SKM-1 treated with dmso at 0.1 percent for 144 hours (cell line): ENCODE results near the gene ZNF397.
A peak's percentile ranks its signal among the peaks of the same experiment; 100 is the strongest.
"Not testable (repeated sequence)": the region's sequence is repeated elsewhere in the genome, so short reads cannot be mapped to it uniquely, and the experiment has no call there.

Experiments used
- DNase-seq: peaks from one replicate; lab custom pipeline; 2025; ENCODE audit not compliant: unreplicated experiment; lab: John Stamatoyannopoulos, UW

ZNF397 gene

DNA sequence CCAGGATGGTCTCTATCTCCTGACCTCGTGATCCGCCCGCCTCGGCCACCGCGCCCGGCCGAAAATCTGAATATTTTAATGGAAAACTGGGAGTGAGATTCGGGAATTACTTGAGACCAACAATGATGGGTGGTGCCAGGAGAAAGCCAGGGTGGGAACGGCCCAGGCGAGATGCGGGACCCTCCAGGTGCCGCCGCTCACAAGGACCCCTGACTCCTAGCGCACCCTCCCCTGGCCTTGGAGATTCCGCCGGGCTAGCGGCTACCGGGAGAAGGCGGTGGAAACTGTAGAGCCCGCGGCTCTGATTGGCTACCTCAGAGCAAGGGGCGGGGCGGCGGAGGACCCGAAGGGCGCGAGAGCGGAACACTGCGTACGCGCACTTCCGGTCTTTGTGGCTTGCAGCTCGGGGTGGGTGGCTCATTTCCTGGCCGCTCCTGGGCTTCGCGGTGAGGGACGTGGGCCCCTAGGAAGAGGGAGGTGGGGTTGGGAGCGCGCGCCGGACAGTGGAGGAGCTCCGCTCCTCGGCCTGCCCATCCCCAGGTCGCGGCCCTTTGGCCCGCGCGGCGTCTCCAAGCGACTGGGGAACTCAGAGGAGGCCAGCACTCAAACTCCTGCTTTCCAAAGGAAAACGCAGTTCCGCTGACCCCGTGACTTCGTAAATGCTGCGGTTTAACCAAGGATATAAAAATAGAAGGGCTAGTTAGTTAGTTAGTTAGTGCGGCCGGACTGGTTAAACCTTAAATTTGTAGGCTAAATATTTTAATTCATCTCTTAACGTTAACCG, at the start of gene ZNF397:
Gene ZNF397 (plus strand): TSS at position 371 of the 784 bp plus-strand sequence. CDS start 1,437 bp downstream, outside the sequence.
- peak; percentile 95 for DNase-seq

DNA sequence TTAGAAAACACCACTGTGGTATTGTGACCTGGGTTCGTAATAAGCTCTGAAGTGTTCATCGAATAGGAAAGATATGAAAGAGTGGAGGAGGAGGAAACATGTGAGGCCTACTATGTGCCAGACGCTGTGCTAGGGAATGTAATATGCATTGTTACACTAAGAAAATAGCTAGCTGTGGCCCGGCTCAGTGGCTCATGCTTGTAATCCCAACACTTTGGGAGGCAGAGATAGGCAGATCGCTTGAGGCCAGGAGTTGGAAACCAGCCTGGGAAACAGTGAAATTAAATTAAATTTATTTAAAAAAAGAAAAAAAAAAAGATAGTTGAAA, 49.2 kb upstream of the ZNF397 start:
- DNase-seq: no peak

DNA sequence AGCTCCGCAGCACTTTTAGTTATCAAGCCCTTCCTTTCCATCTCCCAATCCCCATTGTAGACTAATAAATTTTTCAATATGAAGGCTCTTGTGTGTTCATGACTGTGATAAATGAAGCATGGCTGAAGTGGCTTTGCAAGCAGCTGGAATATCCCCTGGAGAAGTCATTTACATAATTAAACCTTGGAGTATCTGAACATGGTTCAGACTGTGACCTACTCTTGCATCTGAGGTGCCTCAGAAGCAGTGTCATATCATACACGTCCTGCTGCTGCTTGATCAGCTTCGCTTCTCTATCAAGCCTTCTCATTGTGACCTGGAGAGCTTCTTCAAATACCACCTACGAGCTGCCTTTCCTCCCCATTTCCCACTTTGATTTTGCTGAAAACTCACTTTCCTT, 48.4 kb upstream of the ZNF397 start:
- DNase-seq: no peak

DNA sequence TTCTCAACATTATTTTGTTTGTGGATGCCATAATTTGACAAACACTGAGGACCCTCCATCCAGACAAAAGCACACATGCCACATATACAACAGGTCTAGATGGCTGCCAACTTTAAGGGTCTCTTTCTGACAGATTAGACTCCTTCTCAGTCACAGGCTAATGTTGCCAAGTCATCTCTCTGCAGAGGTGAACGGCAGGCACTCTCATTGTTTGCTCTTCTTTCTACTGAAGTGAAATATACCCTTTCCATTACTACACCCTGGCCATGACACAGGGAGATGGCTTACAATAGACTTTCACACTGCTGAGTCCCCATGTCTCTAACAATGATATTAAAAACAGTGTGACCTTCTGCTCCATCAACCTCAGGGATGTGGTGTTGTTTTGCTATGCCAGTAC, 47.5 kb upstream of the ZNF397 start:
- no peak for DNase-seq

DNA sequence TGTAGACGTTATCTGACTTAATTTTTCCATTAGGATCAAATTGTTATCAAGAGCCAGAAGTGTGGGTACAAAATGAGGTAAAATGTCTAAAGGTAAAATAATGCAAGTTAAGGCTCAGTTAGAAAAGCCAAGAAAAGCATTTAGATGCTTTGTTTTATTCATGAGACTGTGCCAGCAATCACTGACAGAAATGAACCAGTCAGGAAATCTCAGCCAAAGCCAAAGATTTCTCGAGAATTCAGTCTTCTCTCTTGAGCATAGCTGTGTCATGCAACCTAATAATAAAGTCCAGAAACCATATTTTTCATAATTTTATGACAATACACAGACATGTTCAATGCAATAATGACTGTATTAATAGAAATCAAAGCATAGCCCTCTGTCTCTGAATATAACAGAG, 43.5 kb upstream of the ZNF397 start:
- DNase-seq: no peak

DNA sequence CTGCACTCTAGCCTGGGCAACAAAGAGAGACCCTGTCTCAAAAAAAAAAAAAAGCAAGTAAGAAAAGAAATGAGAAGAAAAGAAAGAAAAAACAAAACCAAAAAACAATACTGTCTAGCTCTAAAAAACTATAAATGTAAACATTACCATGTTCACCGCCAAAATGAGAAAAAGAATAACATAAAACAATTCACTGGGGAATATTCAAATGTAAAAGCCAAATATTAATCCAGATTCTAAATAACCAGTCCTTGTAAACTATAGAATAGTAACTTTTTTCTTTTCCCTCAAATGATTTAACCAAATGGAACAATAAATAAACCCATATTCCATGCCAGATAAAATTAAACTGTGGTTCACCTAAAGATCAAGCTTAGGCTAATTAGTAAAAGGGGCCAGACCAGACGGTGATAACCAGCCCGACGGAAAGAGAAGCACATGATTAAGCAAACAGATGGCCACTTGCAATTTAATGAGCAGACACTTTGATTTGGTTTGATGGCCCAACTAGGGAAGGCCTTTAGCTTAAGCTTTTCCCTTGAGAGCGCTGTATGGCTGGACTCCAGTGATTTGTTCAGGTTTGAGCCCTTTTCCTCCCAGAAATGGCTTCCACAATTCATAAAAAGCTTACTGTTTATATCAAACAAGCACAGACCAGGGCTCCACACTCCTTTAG, 39.4 kb upstream of the ZNF397 start:
- DNase-seq: no peak

DNA sequence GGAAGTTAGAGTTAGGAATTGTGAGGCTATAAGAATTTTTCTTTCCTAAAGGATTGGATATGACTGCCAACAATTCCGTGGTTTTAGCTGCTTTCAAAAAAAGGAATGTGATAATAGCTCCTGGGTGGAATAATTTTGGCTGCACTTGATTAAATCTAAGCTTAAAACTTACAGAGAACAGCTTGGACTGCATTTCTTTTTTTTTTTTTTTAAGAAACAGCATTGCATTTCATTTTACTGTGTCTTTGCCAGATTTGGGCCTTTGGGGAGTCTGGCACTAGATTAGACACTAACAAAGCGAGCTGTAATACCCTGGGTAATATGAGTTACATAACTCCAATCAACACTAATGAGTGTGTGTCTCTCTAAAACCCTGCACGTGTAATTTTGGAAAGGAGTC, 37.8 kb upstream of the ZNF397 start:
- no peak for DNase-seq

DNA sequence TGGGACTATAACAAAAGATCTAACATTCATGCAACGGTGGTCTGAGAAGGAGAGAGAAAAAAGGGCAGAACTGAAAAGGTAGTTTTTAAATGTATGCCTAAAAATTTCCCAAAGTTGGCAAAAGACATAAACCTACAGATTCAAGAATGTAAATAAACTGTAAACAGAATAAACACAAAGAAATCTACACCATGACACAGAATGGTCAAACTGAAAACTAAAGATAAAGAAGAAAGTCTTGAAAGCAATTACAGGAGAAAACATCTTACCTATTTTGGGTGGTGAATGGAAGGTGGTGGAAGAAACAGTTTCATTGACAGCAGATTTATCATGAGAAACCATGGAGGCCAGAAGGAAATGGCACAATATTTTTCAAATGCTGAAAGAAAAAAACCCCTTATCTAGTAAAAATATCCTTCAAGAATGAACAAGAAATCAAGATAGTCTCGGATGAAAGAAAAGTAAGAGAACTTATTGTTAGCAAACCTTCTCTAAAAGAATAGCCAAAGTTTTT, 35.6 kb upstream of the ZNF397 start:
- DNase-seq: no peak

DNA sequence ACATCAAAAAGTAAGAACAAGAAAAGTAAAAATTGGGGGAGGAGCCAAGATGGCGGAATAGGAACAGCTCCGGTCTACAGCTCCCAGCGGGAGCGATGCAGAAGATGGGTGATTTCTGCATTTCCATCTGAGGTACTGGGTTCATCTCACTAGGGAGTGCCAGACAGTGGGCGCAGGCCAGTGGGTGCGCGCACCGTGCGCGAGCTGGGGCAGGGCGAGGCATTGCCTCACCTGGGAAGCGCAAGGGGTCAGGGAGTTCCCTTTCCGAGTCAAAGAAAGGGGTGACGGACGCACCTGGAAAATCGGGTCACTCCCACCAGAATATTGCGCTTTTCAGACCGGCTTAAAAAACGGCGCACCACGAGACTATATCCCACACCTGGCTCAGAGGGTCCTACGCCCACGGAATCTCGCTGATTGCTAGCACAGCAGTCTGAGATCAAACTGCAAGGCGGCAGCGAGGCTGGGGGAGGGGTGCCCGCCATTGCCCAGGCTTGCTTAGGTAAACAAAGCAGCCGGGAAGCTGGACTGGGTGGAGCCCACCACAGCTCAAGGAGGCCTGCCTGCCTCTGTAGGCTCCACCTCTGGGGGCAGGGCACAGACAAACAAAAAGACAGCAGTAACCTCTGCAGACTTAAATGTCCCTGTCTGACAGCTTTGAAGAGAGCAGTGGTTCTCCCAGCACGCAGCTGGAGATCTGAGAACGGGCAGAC, 34.9 kb upstream of the ZNF397 start:
- DNase-seq: not testable (repeated sequence)

DNA sequence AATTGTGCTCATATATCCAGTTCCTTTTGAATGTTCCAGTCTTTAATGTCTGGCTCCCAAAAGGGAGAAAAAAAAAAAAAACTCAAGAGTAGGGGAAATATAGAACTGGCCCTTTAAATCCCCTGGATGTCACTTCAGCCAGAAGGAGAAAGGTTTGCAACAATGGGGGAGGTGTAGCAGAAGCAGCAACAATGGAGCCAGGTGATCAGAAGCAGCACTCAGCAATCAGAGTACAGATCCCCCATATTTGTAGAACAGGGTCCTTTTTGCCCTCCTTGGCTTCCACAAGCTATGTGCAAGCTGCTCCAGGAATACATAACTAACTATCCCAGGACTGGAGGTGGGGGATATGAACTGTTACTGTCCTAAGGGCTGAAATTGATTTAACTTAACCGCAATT, 25.8 kb upstream of the ZNF397 start:
- no peak for DNase-seq

DNA sequence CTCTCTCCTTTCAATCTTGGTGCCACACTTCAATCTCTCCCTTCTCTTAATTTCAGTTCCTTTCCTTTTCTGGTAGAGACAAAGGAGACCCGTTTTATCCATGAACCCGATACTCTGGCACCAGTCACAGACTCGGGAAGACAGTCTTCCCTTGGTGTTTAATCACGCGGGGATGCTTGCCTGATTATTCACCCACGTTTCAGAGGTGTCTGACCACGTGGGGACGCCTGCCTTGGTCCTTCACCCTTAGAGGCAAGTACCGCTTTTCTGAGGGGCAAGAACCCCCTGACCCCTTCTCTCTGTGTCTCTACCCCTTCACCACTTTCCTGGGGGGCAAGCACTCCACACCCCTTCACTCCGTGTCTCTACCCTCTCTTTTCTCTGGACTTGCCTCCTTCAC, 24.2 kb upstream of the ZNF397 start:
- not testable (repeated sequence) for DNase-seq

DNA sequence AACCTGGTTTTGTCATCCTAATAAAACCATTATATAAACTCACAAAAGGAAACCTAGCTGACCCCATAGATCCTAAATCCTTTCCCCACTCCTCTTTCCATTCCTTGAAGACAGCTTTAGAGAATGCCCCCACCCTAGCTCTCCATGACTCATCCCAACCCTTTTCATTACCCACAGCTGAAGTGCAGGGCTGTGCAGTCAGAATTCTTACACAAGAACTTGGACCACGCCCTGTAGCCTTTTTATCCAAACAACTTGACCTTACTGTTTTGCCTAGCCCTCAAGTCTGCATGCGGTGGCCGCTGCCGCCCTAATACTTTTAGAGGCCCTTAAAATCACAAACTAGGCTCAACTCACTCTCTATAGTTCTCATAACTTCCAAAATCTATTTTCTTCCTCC, 21.5 kb upstream of the ZNF397 start:
- DNase-seq: not testable (repeated sequence)

DNA sequence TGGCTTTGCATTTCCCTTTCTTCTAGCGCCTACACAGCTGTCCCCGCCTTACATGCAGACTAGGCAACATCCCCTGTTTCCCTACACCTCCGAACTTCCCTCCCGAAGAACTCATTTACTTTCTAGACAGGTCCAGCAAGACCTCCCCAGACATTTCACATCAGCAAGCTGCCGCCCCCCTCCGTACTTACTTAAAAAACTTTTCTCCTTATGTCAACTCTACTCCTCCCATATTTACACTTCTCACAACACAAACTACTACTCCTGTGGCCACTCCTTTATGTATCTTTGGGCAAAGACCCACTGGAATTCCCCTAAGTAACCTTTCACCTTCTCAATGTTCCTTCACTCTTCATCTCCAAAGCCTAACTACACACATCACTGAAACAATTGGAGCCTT, 20.4 kb upstream of the ZNF397 start:
- DNase-seq: no peak

DNA sequence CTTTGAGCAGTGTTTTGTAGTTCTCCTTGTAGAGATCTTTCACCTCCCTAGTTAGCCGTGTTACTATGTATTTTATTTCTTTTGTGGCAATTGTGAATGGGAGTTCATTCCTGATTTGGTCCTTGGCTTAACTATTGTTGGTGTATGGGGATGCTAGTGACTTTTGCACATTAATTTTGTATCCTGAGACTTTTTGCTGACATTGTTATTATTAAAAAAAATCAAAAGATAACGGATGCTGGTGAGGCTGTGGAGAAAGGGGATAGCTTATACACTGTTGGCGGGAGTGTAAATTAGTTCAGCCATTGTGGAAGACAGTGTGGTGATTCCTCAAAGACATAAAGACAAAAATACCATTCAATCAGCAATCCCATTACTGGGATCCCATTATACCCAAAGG, 17.0 kb upstream of the ZNF397 start:
- no peak for DNase-seq

DNA sequence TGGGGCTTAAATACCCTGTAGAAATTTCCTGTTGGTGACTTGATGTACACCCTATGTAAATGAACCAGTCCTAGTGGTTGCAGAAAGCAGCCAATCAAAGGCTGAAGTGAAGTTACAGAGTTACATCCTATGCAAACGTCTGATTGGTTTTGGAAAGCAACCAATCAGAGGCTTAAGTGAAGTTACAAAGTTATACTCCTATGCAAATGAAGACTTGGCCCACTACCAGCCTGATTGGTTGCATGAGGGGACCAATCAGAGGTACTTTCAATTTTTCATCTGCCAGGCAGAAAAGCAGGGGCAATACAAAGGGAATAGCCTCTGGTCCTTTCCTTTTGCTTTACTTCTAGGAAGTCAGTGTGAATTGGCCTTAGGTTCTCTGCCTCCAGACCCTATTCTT, 13.6 kb upstream of the ZNF397 start:
- DNase-seq: no peak

DNA sequence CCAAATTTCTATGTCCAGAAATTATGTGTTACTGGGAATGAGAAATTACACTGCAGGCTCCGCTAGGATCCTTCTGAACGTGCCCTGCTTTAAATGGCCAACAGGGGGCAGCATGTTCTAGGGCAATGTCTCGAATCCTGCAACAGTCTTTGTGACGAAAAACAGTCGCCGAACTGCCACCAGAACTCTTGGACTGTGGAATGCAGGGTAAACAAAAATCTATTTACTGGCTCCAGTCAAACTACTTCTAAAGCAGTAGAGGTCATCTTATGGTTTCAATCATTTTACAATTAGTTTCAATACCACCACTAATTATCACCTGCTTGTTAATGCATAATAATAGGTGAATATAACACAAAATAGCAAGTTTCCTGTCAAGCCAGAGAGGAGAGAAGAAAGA, 9.8 kb upstream of the ZNF397 start:
- DNase-seq: peak; percentile 73

DNA sequence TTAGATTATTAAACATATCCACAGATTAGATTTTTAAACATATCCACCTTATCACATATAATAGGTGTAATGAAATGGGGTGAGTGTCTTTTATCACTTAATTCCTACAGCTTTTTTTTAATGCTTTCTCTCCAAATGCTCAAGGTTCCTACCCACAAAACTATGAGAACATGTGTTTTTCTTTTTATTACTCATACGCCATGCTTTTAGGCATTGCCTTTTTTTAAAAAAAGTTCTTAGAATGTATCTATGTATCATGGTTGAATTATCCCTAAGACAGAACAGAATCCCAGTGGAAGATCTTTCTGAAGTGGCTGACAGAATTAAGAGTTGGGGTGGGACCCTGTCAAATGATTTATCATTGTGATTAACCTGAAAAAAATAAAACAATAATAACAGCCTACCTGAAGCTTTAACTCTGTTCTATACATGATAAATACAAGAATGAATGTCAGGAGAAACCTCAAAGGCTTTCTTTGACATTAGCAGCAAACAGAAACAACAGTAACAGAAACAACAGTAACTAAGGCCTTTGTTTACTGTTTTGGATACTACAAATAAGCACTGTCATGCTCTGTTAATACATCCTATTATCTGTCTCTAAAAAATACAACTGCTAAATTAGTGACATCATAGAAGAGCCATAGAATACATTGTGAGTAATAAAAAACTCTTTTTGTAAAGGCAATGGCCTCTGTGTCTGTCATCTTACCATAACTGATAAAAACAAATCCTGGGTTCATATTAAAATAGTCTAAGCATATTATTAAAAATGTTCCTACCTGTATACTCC, 4.1 kb upstream of the ZNF397 start:
- DNase-seq: no peak

DNA sequence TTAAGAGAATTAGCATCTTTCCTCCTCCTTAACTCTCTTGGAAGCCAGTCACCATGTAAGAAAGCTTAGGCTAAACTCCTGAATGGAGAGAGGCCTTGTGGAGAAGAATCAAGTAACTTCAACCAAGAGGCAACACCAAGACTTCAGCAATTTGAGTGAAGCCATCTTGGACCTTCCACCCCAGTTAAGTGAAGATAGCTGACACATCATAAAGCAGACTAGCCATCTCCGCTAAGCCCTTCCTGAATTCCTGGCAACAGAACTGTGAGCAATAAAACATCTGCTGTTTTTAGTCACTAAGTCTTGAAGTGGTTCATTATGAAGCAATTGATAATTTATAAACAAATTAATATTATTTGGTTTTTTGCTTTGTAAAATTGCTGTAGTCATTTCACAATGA, 1.5 kb upstream of the ZNF397 start:
- DNase-seq: no peak

DNA sequence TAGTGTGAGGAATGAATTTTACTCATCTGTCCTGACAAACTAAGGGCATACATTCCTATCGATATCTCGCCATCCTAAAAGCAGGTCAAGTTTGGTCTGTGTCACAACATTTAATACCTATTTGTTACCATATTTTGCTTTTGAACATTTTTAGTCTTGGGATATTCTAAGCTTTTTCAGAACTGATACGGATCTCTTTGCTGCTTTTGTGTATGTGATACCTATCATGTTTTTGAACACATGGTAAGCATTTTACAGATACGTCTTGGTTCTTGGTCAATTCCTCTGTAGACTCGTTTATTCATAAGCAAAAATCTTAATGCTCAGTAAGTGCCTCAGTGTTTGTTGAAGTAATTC, 592 bp downstream of the ZNF397 start:
- DNase-seq: no peak

DNA sequence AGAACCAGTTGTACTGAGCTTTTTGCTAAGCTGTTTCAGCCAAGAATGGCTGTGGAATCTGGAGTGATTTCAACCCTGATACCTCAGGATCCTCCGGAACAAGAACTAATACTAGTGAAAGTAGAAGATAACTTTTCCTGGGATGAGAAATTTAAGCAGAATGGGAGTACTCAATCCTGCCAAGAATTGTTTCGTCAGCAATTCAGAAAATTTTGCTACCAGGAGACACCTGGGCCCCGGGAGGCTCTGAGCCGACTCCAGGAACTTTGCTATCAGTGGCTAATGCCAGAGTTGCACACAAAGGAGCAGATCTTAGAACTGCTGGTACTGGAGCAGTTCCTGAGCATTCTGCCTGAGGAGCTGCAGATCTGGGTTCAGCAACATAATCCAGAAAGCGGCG, 1.6 kb downstream of the ZNF397 start:
- no peak for DNase-seq

DNA sequence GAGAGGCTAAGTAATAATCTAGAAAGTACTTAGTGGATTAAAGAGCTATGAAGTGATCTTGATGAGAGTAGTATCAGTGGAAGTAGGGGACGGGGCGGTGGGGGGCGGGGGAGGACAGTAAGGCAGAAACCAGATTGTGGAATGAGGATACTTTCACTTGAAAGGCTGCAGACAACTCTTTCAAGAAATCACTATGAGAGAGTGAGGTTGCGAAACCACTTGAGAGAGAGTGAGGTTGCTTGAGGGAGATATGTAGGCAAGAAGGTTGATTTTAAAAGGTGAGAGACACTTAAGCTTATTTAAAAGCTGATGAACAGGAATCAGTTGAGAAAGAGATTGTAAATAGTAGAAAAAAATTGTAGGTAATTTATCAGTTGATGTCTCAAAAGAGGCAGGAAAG, 3.8 kb downstream of the ZNF397 start:
- no peak for DNase-seq
